GM19240 (cell line): ENCODE results near the gene RABGAP1.

ENCODE experiments used
- DNase-seq: peaks from one replicate; pipeline ENCODE4 v3.0.0; 2011; ENCODE audit warnings: low spot score; ENCODE audit not compliant: insufficient read length

Gene RABGAP1

GRCh38 chr9:123007269-123007668 lies 66.4 kb downstream of the RABGAP1 start:
- DNase-seq: no peak

- DNase-seq: no peak
Observed at GRCh38 chr9:123008909-123009308, 68.1 kb downstream of the RABGAP1 start.

GRCh38 chr9:123011380-123011779 lies 70.6 kb downstream of the RABGAP1 start:
- DNase-seq: no peak

- DNase-seq: no peak
Observed at GRCh38 chr9:123011878-123012528, 71.2 kb downstream of the RABGAP1 start.

GRCh38 chr9:123016631-123017030 lies 75.8 kb downstream of the RABGAP1 start:
- DNase-seq: no peak

GRCh38 chr9:123020796-123021195 lies 80.0 kb downstream of the RABGAP1 start:
- no peak for DNase-seq

GRCh38 chr9:123026425-123026824 lies 85.6 kb downstream of the RABGAP1 start:
- DNase-seq: no peak

GRCh38 chr9:123027517-123027916 lies 86.7 kb downstream of the RABGAP1 start:
- DNase-seq: no peak

- DNase-seq: no peak
Observed at GRCh38 chr9:123028136-123028535, 87.3 kb downstream of the RABGAP1 start.

GRCh38 chr9:123028973-123029372 lies 88.2 kb downstream of the RABGAP1 start:
- DNase-seq: no peak

GRCh38 chr9:123031963-123032362 lies 91.1 kb downstream of the RABGAP1 start:
- DNase-seq: no peak

GRCh38 chr9:123033352-123033751 lies 92.5 kb downstream of the RABGAP1 start, which contains the start of gene GPR21:
GPR21 (plus strand) TSS chr9:123033667; CDS start chr9:123034567, 900 bp downstream.
- no peak for DNase-seq

GRCh38 chr9:123033864-123034601 lies 93.2 kb downstream of the RABGAP1 start:
- no peak for DNase-seq

GRCh38 chr9:123034881-123035510 lies 94.2 kb downstream of the RABGAP1 start:
- no peak for DNase-seq

GRCh38 chr9:123035791-123036190 lies 95.0 kb downstream of the RABGAP1 start:
- no peak for DNase-seq

GRCh38 chr9:123036893-123037545 lies 96.2 kb downstream of the RABGAP1 start:
- no peak for DNase-seq

GRCh38 chr9:123039617-123040219 lies 98.9 kb downstream of the RABGAP1 start:
- DNase-seq: no peak

GRCh38 chr9:123040801-123041200 lies 100.0 kb downstream of the RABGAP1 start:
- no peak for DNase-seq

GRCh38 chr9:123041489-123041888 lies 100.7 kb downstream of the RABGAP1 start:
- no peak for DNase-seq

- DNase-seq: no peak
Observed at GRCh38 chr9:123043081-123043939, 102.5 kb downstream of the RABGAP1 start.

GRCh38 chr9:123044586-123044985 lies 103.8 kb downstream of the RABGAP1 start:
- no peak for DNase-seq
